HG03095 (cell line): ENCODE results near the gene SMC1A.
A peak's percentile ranks its signal among the peaks of the same experiment; 100 is the strongest.
"Not testable (repeated sequence)": the region's sequence is repeated elsewhere in the genome, so short reads cannot be mapped to it uniquely, and the experiment has no call there.

Experiments
- ATAC-seq: cut with Tn5 transposase; IDR thresholded peaks from one replicate; pipeline ENCODE4 v1.9.1; 2021; ENCODE audit warnings: moderate library complexity; ENCODE audit not compliant: unreplicated experiment

The SMC1A gene

DNA sequence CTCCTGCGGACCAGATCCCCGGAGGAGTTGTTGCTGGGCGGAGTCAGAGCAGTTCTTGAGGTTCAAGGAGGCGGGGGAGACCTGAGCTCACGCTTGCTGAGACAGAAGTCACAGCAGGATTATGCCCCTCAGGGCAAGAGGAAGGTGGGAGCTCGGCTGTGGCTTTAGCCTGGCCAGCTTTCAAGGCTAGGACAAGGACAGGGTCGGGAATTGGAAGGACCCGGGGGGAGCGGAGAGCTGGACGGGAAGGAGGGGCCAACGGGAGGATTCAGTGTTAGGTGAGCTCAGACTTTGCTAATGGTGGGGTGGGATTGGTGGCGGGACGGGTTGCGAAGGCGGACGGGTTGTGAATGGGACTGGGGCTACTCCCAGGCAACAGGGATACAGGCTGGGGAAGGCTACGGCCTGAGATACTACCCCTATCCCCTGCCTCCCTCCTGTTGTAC lies 430 bp upstream of the SMC1A start, which contains the start of gene RIBC1:
Gene RIBC1, plus strand, starts transcription at position 13 of the 446 bp plus-strand sequence. CDS start 3,404 bp downstream, outside the sequence.
- ATAC-seq, result no peak

DNA sequence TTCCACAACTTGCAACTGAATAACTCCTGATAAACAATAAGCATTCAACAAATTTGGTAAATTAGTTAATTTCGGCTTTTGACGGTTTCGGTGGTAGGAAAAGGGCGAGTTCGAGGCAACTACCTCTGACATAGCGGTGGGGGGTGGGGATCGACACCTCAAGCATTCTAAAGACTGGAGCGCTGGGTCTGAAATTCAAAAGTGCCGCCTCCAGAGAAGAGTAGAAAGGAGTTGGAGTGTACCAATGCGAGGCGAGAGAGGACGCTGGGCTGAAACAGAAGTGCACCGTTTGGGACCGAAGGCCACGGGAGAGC lies 725 bp downstream of the SMC1A start:
- peak; percentile 8 for ATAC-seq

DNA sequence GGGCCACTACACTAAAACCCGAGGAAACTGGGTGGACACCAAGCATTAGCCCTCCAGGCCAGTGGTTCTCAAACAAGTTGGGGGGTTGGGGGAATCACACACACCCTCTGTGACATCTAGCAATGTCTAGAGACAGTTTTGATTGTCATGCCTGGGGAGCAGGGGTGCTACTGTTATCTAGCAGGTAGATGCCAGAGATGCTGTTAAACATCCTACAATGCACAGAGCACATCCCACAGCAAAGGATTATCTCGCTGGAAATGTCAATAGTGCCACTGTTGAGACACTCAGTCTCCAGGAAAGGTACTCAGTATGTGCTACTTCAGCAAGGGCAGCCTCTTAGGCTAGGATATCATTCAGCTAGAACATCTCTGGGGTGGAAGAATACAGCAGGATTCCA lies 1.3 kb downstream of the SMC1A start:
- ATAC-seq, result no peak

DNA sequence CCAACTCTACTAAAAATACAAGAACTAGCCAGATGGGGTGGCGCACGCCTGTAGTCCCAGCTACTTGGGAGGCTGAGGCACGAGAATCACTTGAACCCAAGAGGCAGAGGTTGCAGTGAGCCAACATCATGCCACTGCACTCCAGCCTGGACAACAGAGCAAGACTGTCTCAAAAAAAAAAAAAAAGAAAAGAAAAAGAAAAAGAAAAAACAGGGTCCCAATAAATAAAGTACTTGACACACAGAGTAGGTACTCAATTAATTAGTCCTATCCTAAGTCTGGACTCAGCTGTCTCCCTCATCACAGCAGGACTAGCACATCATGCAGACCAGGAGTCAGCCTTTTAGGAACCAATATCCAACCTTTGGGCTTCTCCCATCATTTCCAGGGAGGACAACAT lies 2.1 kb downstream of the SMC1A start:
- ATAC-seq, result not testable (repeated sequence)

DNA sequence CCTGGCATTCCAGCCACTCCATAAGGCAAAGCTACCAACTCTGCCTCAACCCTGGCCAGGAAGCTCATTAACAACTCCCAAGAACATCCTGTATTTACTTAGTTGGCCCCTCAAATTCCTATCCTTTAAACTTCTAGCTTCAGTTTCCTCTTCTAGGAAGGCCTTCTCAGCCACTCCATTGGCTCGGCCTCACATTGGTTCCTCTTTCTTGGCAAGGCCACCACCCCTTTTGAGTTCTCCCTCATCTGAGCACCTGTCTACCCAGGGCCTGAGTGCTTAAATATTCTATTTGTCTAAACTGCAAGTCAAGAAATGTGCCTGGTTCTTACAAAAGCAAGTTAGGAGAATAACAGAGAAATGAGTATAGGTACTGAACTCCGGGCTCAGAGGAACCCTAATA lies 10.0 kb downstream of the SMC1A start:
- no peak for ATAC-seq

DNA sequence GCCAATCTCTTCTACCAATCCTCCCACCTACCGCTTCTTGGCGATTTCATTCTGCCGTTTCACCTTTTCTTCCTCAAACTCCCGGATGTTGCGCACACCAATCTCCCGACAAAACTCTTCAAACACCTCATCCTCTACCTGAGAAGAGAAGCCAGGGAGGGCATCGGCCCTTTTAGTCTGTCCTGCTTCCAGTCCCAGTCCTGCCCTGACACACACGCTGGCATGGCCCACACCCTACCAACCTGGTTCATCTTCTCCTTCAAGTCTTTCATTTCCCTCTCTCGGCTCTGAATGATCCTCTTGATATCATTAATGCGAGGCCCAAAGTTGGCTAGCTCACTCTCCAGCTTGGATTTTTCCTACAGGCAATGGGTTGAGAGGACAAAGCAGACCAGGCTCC lies 18.9 kb downstream of the SMC1A start:
- ATAC-seq, result no peak

DNA sequence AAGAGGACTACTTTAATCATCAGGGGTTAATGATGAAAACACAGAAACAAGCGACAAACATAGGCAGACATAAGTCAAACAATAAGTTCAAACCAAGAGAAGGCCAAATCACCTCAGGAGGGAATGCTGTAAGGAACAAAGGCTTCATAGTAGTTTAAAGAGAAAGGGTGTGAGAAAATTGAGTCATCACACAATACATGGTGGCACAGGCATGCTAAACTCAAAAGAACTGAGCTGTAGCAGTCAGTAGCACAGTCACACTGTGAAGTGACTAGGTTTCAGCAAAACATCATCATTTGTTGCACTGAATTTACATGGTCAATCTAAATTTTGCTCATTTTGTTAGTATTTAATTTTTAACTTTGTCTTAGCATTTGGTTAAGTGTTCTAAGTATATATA lies 24.2 kb downstream of the SMC1A start:
- ATAC-seq, result no peak

DNA sequence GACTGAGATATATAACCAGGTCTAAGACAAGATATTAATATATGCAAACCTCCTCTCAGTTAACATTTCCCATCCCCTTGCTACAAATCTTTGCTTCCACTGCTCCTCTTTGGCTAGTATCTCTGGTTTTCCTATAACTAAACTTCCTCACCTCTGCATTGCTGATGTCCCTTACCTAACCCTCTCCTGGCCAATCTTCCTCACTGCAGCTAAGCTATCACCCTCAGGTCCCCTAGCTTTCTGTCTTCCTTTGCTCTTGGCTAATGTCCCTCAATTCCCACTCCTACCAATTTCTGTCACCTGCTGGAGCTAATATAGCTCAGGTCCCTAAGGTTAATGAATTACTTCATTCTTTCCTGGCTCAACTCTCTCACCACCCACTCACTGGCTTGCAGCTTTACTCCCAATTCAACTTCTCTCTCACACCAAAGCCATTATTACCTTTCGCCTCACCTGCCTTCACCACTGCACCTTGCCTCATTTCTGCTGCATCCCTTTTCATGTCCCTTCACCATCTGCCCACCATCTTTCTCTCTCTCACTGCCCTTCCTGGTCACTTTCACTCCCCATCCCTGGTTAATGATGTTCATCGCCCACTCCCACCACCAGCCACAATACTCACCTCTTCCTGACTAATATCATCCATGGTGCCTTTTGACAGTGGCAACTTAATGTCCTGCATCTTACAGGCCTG lies 26.7 kb downstream of the SMC1A start:
- ATAC-seq, result no peak

DNA sequence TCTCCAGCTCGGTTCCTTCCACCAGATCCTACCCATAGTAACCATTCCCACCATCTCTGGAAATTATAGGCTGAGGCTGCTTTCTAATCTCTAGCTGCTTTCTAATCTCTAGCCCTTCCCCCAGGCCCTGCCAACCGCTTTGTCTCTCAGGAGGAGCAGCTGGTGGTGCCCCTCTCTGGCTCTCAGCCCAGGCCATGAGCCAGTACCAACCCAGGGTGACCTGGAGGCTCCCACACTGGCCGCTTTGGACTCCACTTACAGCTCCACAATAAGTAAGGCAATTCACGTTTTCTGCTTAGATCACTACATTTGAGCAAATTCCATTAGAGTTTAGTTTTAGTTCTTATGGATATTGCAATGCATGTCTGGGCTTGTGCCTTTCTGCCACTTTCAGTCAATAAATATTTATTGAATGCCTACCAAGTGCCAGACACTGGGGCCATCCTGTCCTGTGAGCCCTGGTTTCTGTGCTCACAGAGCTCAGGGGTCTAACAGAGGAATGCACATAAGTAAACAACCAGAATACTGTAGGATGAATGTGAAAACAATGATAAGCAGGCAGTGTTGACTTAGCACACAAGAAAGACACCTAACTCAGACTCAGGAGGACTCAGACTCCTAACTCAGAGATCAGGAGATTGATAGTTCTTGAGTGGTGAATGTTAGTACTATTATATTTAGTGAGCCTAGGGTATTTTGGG lies 38.9 kb downstream of the SMC1A start:
- no peak for ATAC-seq

DNA sequence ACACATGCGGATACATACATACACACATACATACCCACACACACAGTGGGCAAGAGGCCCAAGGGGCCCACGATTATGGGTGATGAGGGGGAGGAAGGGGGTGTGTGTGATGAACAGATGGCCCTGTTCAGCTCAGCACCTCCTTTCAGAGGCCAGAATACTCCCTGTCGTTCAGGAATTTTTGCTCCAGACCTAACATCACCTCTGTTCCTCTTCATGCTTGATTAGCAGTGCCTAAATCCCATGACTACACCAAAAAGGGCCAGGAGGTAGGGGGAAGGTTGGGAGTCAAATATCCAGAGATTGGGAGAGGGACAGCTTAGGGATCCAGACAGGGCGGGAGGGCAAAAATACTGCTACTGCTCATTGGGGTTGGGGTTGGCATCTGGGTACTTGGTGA lies 42.7 kb downstream of the SMC1A start:
- no peak for ATAC-seq

DNA sequence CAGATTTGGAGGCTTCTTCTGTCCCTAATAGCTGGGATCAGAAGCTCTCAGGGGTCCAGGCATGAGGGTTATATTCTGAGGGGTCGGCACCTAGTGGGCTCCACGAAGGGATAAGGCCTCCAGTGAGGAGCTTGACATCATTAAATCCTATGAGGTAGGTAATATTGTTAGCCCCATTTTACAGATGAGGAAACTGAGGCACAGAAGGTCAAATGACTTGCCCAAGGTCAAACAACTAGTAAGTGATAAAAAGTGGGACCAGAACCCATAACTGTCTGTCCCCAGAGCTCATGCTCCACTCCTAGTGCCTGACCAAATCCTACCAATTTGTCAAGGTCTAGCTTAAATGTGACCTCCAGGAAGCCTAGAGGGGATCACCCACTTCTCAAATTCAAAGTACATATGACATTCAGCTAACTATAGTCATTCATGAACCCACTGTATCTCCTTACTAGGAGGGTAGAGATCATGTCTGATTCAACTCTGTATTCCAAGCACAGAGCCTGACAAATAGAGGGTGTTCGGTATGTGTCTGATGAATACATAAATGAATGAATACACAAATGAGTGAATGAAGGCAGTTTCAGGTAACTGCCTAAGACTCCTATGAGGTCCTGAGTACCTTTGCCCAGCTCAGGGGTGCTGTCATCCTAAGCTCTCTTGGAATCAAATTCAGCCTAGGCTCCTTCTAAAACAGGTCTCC lies 43.3 kb downstream of the SMC1A start:
- ATAC-seq, result no peak

DNA sequence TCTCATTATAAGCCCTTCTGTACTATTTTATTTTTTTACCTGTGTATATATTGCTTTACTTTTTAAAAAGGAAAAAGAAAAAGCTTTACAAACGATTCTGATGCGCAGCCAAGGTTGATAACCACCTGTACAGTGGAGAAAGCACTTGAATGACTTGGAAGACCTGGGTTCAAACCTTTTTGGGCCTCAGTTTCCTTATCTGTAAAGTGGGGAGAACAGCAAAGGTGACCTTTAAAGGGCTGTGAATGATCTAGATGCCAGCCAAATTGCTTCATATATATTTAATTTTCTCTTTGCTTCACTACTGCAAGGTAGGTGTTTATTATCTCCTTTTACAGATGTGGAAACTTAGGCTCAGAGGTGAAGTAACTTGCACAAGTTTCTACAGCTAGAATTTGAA lies 45.0 kb downstream of the SMC1A start:
- ATAC-seq, result no peak

DNA sequence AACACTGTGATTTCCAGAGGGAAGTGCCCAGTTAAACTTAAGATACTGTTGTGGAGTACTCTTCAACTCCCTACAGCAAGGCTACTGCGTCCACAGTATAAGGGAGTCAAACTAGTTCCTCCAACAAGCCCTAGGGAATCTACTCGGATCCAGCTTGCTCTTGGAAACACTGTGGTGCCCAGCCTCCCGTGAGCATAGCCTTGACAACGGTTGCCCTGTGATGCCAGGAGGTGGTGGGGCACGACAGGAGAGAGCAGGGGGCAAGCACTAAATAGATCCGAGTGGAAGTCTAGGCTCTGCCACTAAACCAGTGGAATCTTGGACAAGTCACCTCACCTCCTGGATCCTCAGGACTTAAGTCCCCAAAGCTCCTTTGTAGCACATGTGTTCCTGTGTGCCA lies 45.6 kb downstream of the SMC1A start:
- no peak for ATAC-seq

DNA sequence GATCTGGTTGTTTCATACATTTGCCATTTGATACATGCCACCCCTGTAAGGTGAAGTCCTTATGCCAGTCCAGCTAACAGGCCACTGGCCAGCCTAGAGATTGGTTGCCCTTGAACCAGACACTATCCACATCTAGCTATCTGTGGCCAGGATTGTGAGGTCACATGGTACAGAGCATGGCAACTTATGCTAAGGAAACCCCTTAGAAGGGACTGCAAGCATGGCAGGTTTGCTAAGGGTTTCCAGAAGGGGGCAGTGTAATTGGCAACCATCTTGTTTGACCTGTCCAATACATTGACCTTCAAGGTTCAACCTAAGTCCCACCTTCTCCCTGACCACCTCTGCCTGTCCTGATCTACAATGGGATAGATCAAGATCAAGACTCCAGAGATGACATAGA lies 47.5 kb downstream of the SMC1A start:
- no peak for ATAC-seq

DNA sequence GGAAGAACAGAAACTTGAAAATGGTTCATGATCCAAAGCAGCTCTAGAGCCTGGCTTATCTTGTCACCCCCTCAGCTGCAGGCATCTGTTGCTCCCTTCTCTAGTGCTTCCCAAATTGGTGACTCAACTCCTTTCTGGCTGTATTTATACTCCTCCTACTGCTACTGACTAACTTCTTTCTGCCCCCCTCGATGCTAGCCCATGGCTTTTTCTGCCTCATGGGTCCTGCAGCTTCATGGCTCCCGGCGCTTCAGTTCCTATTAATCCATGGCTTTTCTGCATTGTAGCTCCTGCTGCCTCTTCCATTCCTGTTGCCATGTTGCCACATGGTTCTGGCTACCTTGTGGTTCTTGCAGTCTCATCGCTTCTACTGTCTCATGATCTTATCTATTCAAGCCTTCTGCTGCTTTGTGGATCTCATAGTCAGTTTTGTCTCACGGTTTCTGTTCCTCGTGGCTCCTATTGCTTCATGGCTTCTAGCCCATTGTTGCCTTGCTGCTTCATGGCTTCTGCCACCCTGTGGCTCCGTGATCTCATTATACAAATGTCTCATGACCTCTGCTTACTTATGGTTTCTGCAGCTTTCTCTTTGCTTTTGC lies 48.1 kb downstream of the SMC1A start:
- no peak for ATAC-seq

DNA sequence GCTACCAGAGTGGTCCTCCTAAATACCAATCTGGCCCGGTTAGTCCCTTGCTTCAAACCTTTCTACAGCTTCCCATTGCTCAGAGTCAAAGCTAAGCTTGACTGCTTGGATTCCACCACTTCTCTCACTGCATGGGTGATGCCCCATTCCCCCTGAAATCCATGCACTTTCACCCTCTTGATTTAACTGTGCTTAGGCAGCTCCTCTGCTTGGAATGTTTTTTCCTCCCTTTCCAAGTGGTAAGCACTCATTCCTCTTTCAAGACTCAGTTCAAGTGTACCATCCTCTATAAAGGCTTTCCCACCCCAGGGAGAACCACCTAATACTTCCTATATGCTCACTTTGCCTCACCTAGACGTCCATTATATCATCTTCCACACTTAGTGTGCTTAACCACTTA lies 49.1 kb downstream of the SMC1A start:
- ATAC-seq, result no peak

DNA sequence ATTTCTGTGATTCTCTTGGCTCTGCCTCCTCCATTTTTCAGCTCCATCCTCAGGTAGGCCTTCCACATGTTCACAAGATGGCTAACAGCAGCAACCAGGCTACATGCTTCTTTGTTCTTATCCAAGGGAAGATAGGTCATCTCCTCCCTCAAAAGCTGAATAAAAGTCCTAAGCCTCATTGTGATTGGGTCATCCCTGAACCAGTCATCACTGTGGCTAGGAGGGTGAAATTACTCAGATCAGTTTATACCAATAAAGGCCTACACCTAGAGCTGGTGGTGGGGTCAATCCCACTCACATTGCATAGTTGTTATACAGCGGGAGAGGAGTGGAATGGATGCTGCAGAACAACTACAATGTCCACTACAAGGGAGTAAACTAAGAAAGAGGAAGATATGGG lies 56.0 kb downstream of the SMC1A start:
- ATAC-seq, result not testable (repeated sequence)

DNA sequence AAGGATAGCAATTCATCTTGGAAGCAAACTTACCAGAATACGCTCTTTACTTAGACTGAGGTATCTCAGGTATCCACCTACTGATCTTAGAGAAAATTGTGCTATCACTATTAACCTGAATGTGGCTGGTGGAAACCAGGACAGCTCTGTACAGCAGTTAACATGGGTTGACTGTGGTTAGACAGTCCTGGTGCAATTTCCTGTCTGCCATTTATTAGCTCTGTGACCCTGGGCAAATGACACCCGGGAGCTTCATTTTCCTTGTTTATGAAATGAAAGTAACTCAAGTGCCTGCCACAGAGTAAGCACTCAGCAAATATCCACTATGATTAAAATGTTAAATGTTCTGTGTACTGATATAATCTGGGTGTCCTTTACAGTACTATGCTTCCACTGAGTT lies 60.0 kb downstream of the SMC1A start:
- no peak for ATAC-seq

DNA sequence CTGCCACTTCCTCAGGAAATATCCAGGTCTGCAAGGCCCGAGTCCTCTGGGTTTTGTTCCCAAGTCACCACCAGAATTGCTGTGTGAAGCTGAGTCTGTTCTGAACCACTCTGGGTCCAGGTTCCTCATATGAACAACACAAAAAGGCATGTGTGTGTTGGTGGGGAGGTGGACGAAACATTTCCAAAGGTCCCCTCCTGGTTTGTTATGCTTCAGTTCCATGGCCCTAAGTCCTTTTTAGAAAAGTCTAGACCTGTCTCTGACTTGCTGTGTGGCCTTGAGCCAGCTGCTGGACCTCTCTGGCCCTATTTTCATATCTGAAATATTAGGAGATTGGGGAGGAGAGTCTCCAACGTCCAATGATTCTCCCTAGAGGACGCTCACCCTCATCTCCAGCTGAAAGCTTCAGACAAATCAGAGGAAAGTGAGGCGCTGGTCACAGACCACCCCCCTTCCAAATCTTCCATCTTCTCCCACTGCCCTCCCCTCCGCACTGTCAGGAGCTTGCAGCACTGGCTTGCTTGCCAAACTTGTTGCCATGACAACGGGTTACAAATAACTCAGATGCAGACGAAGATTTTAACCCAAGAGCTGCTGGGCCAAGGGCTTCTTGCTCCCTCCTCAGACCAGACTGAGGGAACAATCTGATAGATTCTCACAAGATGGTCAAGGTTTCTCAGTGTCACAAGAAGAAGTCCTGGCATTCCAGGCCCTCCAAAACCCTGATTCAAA lies 64.5 kb downstream of the SMC1A start:
- no peak for ATAC-seq

DNA sequence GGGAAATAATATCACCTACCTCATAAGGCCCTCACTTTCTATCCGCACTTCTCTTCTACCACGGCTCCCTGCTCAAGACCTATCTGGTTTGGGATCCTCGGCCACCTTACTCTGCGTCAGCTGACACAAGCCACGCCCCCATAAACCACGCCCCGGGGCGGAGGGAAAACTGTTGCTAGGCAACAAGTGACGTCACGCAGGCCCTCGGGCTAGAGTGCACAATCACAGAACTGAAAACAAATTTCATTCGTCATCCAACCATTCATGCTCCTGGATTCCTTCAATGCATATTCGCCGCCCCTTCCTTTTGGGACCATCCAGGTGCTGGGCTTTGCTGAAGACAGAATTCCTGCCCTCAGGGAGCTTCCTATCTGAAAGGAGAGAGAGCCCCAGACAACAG lies 66.3 kb downstream of the SMC1A start:
- ATAC-seq, result no peak

DNA sequence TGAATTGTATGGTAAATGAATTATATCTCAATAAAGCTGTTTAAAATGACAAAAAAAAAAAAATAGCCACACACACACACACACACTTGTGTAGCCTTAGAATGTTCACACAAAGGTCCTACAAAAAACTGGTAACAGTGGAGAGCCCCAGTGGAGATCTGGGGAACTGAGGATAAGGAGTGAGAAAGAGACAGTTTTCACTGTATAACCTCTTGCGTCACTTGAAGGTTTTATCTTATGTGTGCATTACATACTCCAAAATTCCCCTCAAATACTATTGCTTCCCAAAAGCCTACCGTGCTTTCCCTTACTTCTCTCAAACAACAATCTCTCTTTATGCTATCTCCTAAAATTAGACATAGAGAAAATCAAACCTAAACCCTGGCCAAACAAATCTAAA lies 67.8 kb downstream of the SMC1A start:
- ATAC-seq, result no peak
